ENCODE measurements around the gene RAD54L.
"Not testable (repeated sequence)": the region's sequence is repeated elsewhere in the genome, so short reads cannot be mapped to it uniquely, and the experiment has no call there.

The RAD54L gene

DNA sequence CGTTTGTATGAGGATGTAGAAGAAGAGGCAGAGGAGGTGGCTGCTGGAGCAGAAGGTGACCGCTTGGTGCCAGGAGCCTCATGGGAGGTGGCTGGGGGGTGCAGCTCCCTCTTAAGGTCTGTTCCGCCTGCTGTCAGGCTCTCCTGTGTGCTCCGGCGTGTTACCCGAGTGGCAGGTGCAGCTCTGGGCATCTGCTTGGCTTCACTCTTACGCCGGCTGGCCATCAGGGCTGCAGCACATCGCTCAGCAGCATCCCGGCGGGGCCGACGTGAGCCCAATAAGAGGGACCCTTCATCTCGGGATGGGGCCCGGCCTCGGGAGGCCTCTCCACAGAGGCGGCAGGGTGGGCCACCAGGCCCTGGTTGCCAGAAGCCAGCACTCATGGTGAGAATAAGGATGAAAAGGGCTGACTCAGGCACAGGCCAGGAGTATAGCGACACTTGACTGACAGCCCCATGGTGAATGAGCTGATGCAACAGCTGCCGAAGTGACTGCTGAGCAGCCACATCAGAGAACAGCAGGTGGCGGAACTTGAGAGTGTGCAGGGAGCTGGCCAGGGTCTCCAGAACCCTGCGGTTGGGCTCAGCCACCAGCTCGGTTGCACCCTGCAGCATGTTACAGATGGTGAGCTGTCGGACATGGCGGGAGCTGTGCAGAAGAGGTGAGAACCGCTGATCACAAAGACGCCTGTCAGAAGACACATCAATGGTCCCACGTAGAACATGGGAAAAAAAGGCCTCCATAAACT is 38.3 kb downstream of the RAD54L start:
- DNase-seq (ENCODE audit: low read depth) = no peak

DNA sequence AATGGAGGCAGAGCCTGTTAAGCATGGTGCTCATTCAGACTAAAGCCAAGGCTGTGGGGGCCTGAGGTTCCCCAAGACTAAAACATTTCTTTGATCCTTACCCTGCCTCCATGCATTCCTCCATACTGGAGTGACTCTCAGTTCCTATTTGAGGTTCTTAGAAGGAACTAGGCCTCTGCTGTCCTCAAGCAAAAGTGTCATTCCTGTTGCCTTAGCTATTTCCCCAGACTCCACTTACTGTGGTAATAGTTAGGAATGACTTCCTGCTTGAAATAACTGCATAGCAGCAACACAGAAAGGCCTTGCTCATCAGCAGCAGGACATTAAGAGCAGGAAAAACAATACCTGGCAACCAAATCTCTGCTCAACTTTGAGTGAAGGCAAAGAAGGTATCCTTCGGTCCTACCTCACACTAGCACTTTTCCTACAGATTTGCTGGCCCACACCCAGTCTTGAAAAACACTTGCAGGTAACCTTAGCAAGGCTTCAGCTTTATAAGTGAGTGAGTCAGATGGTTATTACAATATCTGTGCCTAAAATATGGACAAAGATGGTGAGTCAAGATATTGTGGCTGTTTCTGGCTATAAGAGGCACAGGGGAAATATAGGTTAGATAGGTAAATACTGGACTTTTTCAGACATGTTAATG is 41.0 kb downstream of the RAD54L start:
- DNase-seq (ENCODE audit: low read depth) = peak; percentile 59

DNA sequence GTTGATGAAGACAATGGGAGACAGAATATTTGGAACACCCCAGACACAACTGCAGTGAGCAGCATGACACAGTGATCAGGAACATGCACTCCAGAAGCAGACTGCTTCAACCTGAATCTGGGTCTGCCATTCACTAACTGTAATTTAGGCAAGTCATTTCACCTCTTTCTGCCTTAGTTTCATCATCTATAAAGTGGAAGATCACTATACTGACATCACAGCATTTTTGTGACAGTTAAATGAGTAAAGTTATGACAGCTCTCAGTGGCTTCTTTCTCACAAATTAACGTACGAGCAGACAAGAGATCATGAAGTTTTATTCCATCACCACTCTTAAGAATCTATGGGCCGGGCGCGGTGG is 41.6 kb downstream of the RAD54L start:
- no peak for DNase-seq (ENCODE audit: low read depth)

DNA sequence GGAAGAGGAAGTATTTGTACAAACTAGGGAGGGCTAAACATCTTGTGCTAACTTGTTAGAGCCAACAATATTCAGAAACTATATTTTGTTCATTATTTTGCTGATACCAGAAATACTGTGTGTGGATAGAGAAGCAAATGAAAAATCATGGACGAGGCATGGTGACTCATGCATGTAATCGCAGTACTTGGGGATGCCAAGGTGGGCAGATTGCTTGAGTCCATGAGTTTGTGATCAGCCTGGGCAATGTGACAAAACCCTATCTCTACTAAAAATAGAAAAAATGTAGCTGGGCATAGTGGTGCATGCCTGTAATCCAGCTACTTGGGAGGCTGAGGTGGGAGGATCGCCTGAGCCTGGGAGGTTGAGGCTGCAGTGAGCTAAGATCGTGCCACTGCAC is 42.4 kb downstream of the RAD54L start:
- DNase-seq (ENCODE audit: low read depth) = no peak

DNA sequence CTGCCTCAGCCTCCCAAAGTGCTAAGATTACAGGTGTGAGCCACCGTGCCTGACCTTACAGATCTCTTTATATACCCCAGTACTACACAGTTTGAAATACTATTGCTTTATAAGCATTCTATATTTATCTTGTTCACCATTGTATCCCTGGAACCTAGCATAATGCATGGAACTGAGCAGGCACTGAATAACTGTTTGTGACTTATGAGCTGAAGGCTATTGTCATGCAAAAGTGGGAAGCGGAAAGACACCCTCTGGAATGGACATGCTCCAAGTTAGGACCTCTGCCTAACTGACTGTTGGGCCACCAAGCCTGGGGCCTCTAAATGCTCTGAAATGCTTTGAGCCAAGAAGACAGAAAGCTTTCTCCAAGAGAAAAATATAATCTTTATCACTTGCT is 47.7 kb downstream of the RAD54L start:
- no peak for DNase-seq (ENCODE audit: low read depth)

DNA sequence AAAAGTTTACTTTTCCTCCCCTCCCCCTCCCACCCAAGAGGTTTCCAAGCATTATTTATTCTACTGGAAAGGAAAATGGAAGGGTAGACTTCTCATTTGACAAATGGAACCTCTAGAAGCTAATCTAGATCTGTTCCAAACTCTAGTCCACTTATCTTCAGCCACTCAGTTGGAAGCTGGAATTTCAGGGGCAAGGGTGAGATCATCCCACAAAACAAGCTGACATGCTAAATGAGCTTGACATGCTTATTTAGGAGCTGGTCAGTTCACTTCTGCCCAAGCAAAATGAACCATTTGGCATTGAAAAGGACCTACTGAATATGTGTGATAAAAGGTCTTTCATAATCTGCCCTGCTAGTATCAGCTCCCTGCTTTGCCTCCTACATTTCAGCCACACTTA is 50.8 kb downstream of the RAD54L start:
- no peak for DNase-seq (ENCODE audit: low read depth)

DNA sequence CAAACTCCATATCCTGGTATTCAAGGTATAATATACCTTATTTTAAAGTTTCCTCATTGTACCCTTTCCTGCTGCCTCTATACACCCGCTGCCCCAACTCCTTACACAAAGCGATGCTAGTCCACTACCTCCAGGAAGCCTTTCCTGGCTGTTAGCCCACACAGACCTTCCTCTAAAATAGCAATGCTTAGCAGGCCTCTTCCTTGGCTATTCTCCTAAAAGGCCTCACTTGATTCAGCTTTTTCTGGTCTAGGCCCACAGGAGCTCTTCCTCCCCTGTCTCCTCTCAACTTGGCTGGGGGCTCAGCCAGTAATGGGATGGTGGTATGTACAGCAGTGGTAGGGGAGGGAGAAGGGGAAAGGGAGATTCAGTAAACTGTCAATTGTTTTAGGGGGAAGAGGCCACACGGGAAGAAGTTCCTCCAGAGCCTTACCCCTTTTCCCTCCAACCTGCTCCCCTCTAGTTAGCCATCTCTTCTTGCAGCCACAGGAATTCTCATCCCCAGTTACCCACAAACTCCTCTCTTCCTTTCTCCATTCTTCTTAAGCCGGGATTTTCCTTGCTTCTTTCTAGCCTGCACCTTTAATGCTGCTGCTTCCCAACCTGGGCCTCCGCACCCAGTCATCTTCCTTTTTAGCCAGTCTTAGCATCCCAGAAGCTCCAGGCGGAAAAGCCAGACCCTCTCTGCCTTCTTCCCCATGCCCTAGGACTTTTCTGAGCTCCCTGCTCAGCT is 53.3 kb downstream of the RAD54L start:
- no peak for DNase-seq (ENCODE audit: low read depth)

DNA sequence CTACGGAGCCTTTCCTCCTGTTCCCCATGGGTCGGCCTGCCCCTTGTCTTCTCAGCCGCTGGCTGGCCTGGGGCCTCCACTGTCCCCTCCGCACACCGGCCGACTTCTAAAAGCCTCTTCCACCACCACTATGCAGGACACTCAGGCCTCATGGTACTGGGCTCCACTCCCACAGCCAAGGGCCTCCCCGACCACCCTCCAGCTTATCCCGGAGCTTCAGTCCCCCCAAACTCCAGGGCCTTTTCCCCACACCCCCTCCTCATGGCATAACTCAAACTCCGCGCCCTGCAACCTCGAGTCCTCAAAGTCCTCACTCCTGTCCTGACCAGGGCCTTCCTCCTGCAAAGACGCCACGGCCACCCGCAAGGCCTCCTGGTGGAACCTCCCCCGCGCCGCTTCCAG is 53.8 kb downstream of the RAD54L start:
- DNase-seq (ENCODE audit: low read depth) = no peak

DNA sequence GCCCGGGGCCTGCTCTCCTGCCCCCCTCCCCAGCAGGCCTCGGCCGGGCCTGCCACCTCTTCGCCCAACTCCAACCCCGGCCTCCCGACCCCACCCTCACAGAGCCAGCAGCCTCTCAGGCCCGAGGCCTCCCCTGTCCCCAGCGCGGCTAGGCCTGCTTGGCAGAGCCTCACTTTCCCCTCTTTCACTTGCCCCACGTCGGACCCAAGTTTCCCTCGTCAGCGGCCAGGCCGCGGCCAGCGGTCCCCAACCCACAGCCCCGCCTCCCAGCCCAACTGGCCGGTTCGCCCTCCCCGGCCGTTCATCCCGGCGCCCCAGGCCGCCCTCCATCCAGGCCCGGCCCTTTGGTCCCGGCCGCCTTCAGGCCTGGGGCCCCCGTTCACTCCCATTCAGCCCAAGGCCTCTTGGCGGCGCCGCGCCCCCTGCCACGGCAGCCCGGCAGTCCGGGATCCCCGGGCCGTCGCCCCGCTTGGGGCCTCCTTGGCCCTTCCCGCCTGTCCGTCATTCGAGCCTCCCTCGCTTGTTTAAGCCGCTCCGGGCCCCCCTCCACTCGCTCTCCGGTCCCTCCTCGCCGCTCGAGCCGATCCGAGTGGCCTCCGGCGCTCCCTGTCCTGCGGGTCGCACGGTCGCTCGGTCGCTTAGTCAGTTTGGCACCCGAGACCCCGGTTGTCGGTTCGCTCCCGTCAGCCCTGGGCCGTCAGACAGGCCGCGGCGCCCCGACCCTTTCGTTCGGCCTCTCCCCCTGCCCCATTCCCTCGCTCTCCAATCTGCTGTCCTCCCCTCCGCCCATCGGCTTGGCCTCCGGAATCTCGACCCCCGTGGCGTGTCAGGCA is 54.5 kb downstream of the RAD54L start:
- DNase-seq (ENCODE audit: low read depth) = no peak

DNA sequence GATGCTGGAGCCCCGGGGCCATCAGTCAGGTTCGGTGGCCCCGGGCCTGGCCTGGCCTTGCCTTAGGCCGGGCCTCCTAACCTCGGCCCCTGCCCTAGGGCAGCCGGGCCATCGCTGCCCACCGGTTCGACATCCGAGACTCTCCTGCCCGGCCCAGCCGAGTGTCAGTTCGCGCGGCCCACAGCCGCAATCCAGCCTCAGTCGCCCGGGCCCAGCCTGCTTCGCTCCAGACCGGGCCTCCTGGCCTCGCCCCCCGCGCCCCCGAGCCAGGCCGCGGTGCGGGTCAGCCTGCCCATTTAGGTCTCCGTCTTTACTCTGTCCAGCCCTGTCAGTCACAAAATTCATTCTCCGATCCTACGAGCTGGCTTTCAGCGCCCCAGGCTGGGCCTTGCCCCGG is 55.1 kb downstream of the RAD54L start:
- DNase-seq (ENCODE audit: low read depth) = no peak

DNA sequence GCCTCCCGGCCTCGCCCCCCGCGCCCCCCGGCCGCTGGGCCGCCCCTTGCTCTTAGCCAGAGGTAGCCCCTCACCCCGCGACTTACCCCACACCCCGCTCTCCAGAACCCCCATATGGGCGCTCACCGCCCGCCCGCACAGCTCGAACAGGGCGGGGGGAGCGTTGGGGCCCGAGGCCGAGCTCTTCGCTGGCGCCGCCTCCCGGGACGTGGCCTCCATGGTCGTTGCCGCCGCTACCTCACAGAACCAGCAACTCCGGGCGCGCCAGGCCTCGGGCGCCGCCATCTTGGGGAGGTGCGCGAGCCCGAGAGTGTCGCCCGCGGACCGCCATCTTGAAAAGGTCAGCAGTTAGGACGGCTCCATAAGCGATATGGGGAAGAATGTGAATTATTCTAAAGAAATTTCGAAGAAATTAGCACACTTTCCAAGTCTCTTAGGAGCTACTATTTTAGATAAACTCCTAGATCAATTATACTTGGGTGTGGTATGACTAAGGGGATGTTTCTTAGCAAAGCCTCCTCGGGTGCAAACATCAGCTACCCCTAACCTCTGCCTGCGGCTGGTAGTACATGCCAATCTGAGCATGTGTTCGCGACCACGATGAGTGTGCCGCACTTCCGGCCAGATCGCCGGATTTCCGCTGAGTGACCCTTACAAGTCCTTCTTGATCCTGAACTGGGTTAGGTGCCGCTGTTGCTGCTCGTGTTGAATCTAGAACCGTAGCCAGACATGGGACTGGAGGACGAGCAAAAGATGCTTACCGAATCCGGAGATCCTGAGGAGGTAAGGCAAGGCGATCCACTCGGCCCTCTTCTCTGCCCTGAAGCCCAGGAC is 55.7 kb downstream of the RAD54L start, which contains the start of the genes LRRC41 and UQCRH:
Gene LRRC41 (minus strand): TSS at position 579 of the 834 bp plus-strand sequence. CDS start 294 bp downstream, at position 285.
Gene UQCRH (plus strand): TSS at position 661 of the 834 bp plus-strand sequence. CDS start 69 bp downstream, at position 730.
- DNase-seq (ENCODE audit: low read depth) = peak; percentile 94

DNA sequence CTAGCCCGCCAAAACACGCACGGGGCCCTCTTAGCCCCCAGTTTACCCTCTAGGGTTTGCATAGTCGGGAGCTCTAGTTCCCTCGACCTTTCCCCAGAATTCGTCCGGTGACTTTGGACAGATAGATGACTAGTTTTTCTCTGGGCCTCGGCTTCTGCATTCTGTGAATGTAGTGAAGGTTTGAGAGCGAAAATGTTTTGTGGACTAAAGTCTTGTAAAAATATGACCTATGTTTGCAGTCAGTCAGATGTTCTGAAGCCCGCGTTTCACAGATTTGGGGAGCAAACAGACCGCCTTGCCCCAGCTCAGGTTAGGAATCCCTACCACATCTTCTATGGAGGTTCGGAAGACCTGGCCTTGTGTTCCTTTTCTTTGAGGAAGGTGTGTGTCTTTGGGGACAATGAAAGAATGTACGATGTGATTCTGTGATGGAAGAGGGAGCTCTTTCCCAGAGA is 56.3 kb downstream of the RAD54L start:
- no peak for DNase-seq (ENCODE audit: low read depth)

DNA sequence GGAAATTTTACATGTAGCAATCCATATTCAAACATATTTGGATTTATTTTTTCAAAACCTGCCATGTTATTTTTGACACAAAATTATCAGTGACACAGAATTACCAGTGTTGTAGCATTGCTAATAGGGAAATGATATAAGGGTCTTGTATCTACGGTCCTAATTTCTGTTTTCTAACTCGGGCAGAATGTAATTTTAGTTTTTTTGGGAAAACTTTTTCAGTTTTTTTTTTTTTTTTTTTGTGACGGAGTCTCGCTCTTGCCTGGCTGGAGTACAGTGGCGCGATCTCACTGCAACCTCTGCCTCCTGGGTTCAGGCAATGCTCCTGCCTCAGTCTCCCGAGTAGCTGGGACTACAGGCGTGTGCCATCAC is 58.6 kb downstream of the RAD54L start:
- DNase-seq (ENCODE audit: low read depth) = no peak

DNA sequence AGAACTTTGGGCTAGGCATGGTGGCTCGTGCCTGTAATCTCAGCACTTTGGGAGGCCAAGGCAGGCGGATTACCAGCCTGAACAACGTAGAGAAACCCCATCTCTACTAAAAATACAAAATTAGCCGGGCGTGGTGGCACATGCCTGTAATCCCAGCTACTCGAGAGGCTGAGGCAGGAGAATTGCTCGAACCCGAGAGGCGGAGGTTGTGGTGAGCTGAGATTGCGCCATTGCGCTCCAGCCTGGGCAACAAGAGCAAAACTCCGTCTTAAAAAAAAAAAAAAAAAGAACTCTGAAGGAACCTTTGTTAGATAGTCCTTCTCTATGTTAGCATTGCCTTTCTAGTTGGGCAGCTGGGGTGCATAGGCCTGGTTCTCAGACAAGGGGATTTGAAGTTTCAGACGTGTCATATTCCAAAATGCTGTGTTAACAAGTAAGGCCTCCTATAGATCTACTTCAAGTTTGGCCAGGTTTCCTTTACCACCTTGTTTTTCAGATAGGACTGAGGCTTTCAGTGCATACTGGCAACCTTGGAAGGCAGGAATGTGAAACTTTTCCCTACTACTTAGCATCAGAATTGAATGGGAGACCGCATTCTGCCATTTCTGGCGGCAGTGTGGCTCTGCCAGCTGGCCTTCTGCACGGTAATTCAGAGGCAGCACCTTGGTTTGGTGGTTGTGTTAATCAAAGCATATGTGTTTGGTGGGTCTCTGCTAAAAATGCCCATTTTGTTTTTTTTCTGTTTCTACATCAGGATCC is 62.0 kb downstream of the RAD54L start:
- DNase-seq (ENCODE audit: low read depth) = no peak

DNA sequence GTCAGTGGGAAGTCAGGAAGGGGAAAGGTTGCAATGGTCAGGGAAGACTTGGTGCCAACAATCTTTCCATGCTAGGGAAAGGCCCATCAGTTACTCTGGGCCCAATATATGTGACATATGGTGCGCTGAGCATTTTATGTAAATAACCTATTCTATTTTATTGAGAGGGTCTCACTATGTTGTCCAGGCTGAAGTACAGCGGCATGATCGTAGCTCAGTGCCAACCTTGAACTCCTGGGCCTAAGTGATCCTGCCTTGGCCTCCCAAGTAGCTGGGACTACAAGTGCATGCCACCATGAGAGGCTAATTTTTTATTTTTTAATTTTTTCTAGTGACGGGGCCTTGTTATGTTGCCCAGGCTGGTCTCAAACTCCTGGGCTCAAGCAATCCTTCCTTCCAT is 62.8 kb downstream of the RAD54L start:
- DNase-seq (ENCODE audit: low read depth) = no peak

DNA sequence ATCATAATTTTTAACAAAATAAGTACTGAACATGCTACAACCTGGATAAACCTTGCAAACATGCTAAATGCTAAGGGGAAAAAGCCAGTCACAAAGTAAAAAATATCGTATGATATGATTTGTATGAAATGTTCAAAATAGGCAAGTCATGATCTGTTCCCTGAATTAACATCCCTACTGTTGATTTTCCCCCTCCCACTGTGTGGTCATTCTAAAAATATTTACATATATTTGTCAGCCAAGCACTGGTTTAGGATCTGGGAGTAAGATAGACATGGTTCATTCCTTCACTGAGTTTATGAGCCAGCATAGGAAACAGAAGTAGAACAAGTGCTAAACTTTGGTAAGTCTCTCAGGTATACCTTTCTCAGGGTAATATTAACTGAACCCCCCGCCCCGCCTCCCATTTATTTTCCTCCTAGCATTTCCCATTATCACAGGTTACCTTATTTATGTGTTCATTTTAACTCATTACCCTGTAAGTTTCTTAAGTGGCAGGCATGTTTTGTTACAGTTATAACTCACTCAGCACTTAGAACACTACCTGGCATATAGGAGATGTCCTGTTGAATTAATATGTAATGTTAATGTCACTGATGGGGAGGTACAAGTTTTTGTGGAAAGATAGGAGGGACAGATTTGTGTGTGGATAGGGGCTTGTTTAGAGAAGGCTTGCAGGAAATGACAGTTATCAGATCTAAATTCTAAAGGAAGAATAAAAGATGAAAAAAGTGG is 68.3 kb downstream of the RAD54L start:
- DNase-seq (ENCODE audit: low read depth) = no peak

DNA sequence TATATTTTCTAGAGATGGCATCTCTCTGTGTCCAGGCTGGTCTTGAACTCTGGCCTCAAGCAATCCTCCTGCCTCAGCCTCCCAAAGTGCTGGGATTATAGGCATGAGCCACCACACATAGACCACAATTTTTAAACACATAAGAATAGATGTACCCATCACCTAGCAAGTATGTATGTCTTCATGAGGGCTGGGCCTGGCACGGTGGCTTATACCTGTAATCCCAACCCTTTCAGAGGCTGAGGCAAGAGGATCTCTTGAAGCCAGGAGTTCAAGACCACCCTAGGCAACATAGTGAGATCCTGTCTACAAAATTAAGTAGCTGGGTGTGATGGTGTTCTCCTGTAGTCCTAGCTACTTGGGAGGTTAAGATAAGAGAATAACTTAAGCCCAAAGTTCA is 69.8 kb downstream of the RAD54L start:
- no peak for DNase-seq (ENCODE audit: low read depth)

DNA sequence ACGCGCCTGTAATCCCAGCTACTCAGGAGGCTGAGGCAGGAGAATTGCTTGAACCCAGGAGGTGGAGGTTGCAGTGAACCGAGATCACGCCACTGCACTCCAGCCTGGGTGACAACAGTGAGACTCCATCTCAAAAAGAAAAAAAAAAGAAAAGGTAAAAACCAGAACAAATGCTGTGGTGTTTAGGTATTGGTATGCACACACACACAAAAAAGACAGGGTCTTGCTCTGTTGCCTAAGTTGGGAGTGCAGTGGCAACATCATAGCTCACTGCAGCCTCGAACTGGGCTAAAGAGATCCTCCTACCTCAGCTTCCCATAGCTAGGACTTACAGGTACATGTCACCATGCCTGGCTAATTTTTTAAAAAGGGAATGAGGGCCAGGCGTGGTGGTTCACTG is 71.7 kb downstream of the RAD54L start:
- DNase-seq (ENCODE audit: low read depth) = not testable (repeated sequence)
